Stimulated activated CD4-positive, alpha-beta T cell treated with anti-CD3 and anti-CD28 coated beads, Interleukin-15, amount 100 ng/mL, for 48 hours (primary cell): ENCODE data around the gene IFT20.
"Not testable (repeated sequence)": the region's sequence is repeated elsewhere in the genome, so short reads cannot be mapped to it uniquely, and the experiment has no call there.

ENCODE experiments used
- DNase-seq, 2 donors: peaks; one replicate each; pipeline ENCODE4 v3.0.0-alpha.2; 2020; ENCODE audit warnings: low read depth in 2 of 2

The IFT20 gene

GRCh38 chr17:28364665-28365363 lies 29.5 kb upstream of the IFT20 start, which contains the start of gene SEBOX:
TSS of gene SEBOX (minus strand) at chr17:28365199. CDS start at chr17:28365151, 48 bp downstream.
- DNase-seq, result no peak

- no peak for DNase-seq
Observed at GRCh38 chr17:28363776-28364650, 28.7 kb upstream of the IFT20 start.

- DNase-seq, result no peak
Observed at GRCh38 chr17:28363186-28363585, 27.9 kb upstream of the IFT20 start.

- no peak for DNase-seq
Observed at GRCh38 chr17:28357901-28358197, 22.6 kb upstream of the IFT20 start.

- peak; percentile 92 to 93 for DNase-seq
Observed at GRCh38 chr17:28357061-28357900, 22.0 kb upstream of the IFT20 start, which contains the start of gene POLDIP2. TSS of gene POLDIP2 (minus strand) at chr17:28357527. CDS start at chr17:28357448, 79 bp downstream.

GRCh38 chr17:28350271-28350670 lies 15.0 kb upstream of the IFT20 start:
- DNase-seq, result no peak

- DNase-seq, result no peak
Observed at GRCh38 chr17:28348979-28349378, 13.7 kb upstream of the IFT20 start.

GRCh38 chr17:28347261-28347891 lies 12.1 kb upstream of the IFT20 start:
- DNase-seq, result no peak

- DNase-seq, result no peak
Observed at GRCh38 chr17:28346746-28347246, 11.5 kb upstream of the IFT20 start.

- no peak for DNase-seq
Observed at GRCh38 chr17:28346199-28346580, 10.9 kb upstream of the IFT20 start.

- DNase-seq, result no peak
Observed at GRCh38 chr17:28345419-28346198, 10.3 kb upstream of the IFT20 start.

- DNase-seq, result no peak
Observed at GRCh38 chr17:28344435-28344901, 9.2 kb upstream of the IFT20 start.

GRCh38 chr17:28344011-28344410 lies 8.7 kb upstream of the IFT20 start:
- DNase-seq, result no peak

- DNase-seq, result no peak
Observed at GRCh38 chr17:28343491-28343932, 8.2 kb upstream of the IFT20 start.

GRCh38 chr17:28342313-28342712 lies 7.0 kb upstream of the IFT20 start:
- DNase-seq, result no peak

- DNase-seq, result no peak
Observed at GRCh38 chr17:28341516-28341915, 6.2 kb upstream of the IFT20 start.

- DNase-seq, result no peak
Observed at GRCh38 chr17:28340374-28340773, 5.1 kb upstream of the IFT20 start.

- no peak for DNase-seq
Observed at GRCh38 chr17:28339431-28339830, 4.2 kb upstream of the IFT20 start.

- not testable (repeated sequence) for DNase-seq
Observed at GRCh38 chr17:28338769-28339212, 3.5 kb upstream of the IFT20 start.

GRCh38 chr17:28338056-28338768 lies 2.9 kb upstream of the IFT20 start:
- DNase-seq, result no peak
